ENCODE measurements around the gene SGTA.

Gene SGTA

GRCh38 chr19:2733930-2734588, 49.0 kb downstream of the SGTA start:
- DNase-seq: no peak
- H3K4me1 ChIP-seq (ENCODE audit: control extremely low read depth in 1 of 4, control insufficient read depth in 4 of 4, insufficient read depth in 4 of 4, low read length in 3 of 4): peaks cover 2 to 28% (median 16%) of the 10 kb centered on the region in 4 experiments
- ChIA-PET POLR2A (no interaction called here), CTCF (interaction anchor here (1.0 kb wide), 1 partner anchor 88 kb away, joined by 3 read pairs; no protein-coding TSS in a partner anchor)
- WGBS (ENCODE audit: insufficient coverage): 97% methylated on average over 29 of the region's 35 CpGs
- H3K36me3 ChIP-seq (ENCODE audit: control insufficient read depth in 4 of 4, insufficient read depth in 4 of 4, low read length in 3 of 4): peaks cover 9 to 65% (median 53%) of the 10 kb centered on the region in 4 experiments
- no peaks in the 10 kb centered on the region for H3K27me3 ChIP-seq (replicated peaks in 2 of 5; ENCODE audit: control insufficient read depth in 4 of 5, insufficient read depth in 5 of 5, low read length in 4 of 5)
- H3K27ac ChIP-seq (ENCODE audit: insufficient read depth in 1 of 2, low read depth in 1 of 2, low read length in 2 of 2, poor library complexity in 1 of 2, severe bottlenecking in 2 of 2): no peak overlapping the region
- H3K9me3 ChIP-seq (ENCODE audit: control extremely low read depth in 1 of 5, control insufficient read depth in 4 of 5, insufficient read depth in 2 of 5, low read depth in 1 of 5, low read length in 4 of 5): peaks cover 0 to 6% (median 4%) of the 10 kb centered on the region in 5 experiments
- H3K4me3 ChIP-seq (ENCODE audit: control insufficient read depth in 1 of 7, extremely low read depth in 1 of 7, insufficient read depth in 4 of 7, low read depth in 2 of 7, low read length in 6 of 7): no peak overlapping the region

- DNase-seq: no peak
- H3K27me3 ChIP-seq (replicated peaks in 2 of 5; ENCODE audit: control insufficient read depth in 4 of 5, insufficient read depth in 5 of 5, low read length in 4 of 5): no peaks in the 10 kb centered on the region
- ChIA-PET CTCF (no interaction called here), POLR2A (no interaction called here)
- H3K4me3 ChIP-seq (ENCODE audit: control insufficient read depth in 1 of 7, extremely low read depth in 1 of 7, insufficient read depth in 4 of 7, low read depth in 2 of 7, low read length in 6 of 7): no peak overlapping the region
- H3K9me3 ChIP-seq (ENCODE audit: control extremely low read depth in 1 of 5, control insufficient read depth in 4 of 5, insufficient read depth in 2 of 5, low read depth in 1 of 5, low read length in 4 of 5): peaks cover 0 to 6% (median 4%) of the 10 kb centered on the region in 5 experiments
- H3K4me1 ChIP-seq (ENCODE audit: control extremely low read depth in 1 of 4, control insufficient read depth in 4 of 4, insufficient read depth in 4 of 4, low read length in 3 of 4): peaks cover 0 to 27% (median 8%) of the 10 kb centered on the region in 4 experiments
- 94% methylated on average over 33 of the region's 38 CpGs for WGBS (ENCODE audit: insufficient coverage)
- H3K36me3 ChIP-seq (ENCODE audit: control insufficient read depth in 4 of 4, insufficient read depth in 4 of 4, low read length in 3 of 4): peaks cover 10 to 65% (median 53%) of the 10 kb centered on the region in 4 experiments
- no peak overlapping the region for H3K27ac ChIP-seq (ENCODE audit: insufficient read depth in 1 of 2, low read depth in 1 of 2, low read length in 2 of 2, poor library complexity in 1 of 2, severe bottlenecking in 2 of 2)
Measured at GRCh38 chr19:2732883-2733282, 50.2 kb downstream of the SGTA start.

GRCh38 chr19:2732157-2732725, 50.8 kb downstream of the SGTA start:
- Histone ChIP-seq H3K27me3 (replicated peaks in 2 of 5; ENCODE audit: control insufficient read depth in 4 of 5, insufficient read depth in 5 of 5, low read length in 4 of 5) (no peaks in the 10 kb centered on the region), H3K9me3 (ENCODE audit: control extremely low read depth in 1 of 5, control insufficient read depth in 4 of 5, insufficient read depth in 2 of 5, low read depth in 1 of 5, low read length in 4 of 5) (peaks cover 0 to 6% (median 4%) of the 10 kb centered on the region in 5 experiments), H3K4me1 (ENCODE audit: control extremely low read depth in 1 of 4, control insufficient read depth in 4 of 4, insufficient read depth in 4 of 4, low read length in 3 of 4) (peaks cover 0 to 24% (median 6%) of the 10 kb centered on the region in 4 experiments), H3K36me3 (ENCODE audit: control insufficient read depth in 4 of 4, insufficient read depth in 4 of 4, low read length in 3 of 4) (peaks cover 10 to 65% (median 52%) of the 10 kb centered on the region in 4 experiments), H3K4me3 (ENCODE audit: control insufficient read depth in 1 of 7, extremely low read depth in 1 of 7, insufficient read depth in 4 of 7, low read depth in 2 of 7, low read length in 6 of 7) (no peak overlapping the region), H3K27ac (ENCODE audit: insufficient read depth in 1 of 2, low read depth in 1 of 2, low read length in 2 of 2, poor library complexity in 1 of 2, severe bottlenecking in 2 of 2) (no peak overlapping the region)
- POLR2A ChIA-PET: no interaction called here
- CTCF ChIA-PET: interaction anchor here (0.9 kb wide), 1 partner anchor 140 kb away, joined by 3 read pairs; no protein-coding TSS in a partner anchor
- DNase-seq: no peak
- 96% methylated on average over 21 of the region's 33 CpGs for WGBS (ENCODE audit: insufficient coverage)

GRCh38 chr19:2731181-2731995, 51.7 kb downstream of the SGTA start:
- ChIA-PET CTCF (interaction anchor here (0.7 to 0.9 kb wide), 2 partner anchors 8 to 141 kb away, joined by 3 read pairs; no protein-coding TSS in a partner anchor), POLR2A (no interaction called here)
- Histone ChIP-seq H3K9me3 (ENCODE audit: control extremely low read depth in 1 of 5, control insufficient read depth in 4 of 5, insufficient read depth in 2 of 5, low read depth in 1 of 5, low read length in 4 of 5) (peaks cover 0 to 2% (median 1%) of the 10 kb centered on the region in 5 experiments), H3K4me1 (ENCODE audit: control extremely low read depth in 1 of 4, control insufficient read depth in 4 of 4, insufficient read depth in 4 of 4, low read length in 3 of 4) (peaks cover 0 to 23% (median 12%) of the 10 kb centered on the region in 4 experiments), H3K27me3 (replicated peaks in 2 of 5; ENCODE audit: control insufficient read depth in 4 of 5, insufficient read depth in 5 of 5, low read length in 4 of 5) (no peaks in the 10 kb centered on the region), H3K4me3 (ENCODE audit: control insufficient read depth in 1 of 7, extremely low read depth in 1 of 7, insufficient read depth in 4 of 7, low read depth in 2 of 7, low read length in 6 of 7) (no peak overlapping the region), H3K36me3 (ENCODE audit: control insufficient read depth in 4 of 4, insufficient read depth in 4 of 4, low read length in 3 of 4) (peaks cover 7 to 56% (median 44%) of the 10 kb centered on the region in 4 experiments), H3K27ac (ENCODE audit: insufficient read depth in 1 of 2, low read depth in 1 of 2, low read length in 2 of 2, poor library complexity in 1 of 2, severe bottlenecking in 2 of 2) (no peak overlapping the region)
- no peak for DNase-seq
- 94% methylated on average over 36 of the region's 41 CpGs for WGBS (ENCODE audit: insufficient coverage)

- ChIA-PET CTCF (no interaction called here), POLR2A (interaction anchor here (0.6 kb wide), 1 partner anchor 789 kb away, joined by 3 read pairs; no protein-coding TSS in a partner anchor)
- no peak overlapping the region for H3K4me3 ChIP-seq (ENCODE audit: control insufficient read depth in 1 of 7, extremely low read depth in 1 of 7, insufficient read depth in 4 of 7, low read depth in 2 of 7, low read length in 6 of 7)
- no peaks in the 10 kb centered on the region for H3K9me3 ChIP-seq (ENCODE audit: control extremely low read depth in 1 of 5, control insufficient read depth in 4 of 5, insufficient read depth in 2 of 5, low read depth in 1 of 5, low read length in 4 of 5)
- DNase-seq: no peak
- 98% methylated on average over 13 of the region's 26 CpGs for WGBS (ENCODE audit: insufficient coverage)
- no peak overlapping the region for H3K27ac ChIP-seq (ENCODE audit: insufficient read depth in 1 of 2, low read depth in 1 of 2, low read length in 2 of 2, poor library complexity in 1 of 2, severe bottlenecking in 2 of 2)
- H3K27me3 ChIP-seq (replicated peaks in 2 of 5; ENCODE audit: control insufficient read depth in 4 of 5, insufficient read depth in 5 of 5, low read length in 4 of 5): no peaks in the 10 kb centered on the region
- H3K36me3 ChIP-seq (ENCODE audit: control insufficient read depth in 4 of 4, insufficient read depth in 4 of 4, low read length in 3 of 4): peaks cover 2 to 44% (median 32%) of the 10 kb centered on the region in 4 experiments
- peaks cover 0 to 18% (median 13%) of the 10 kb centered on the region in 4 experiments for H3K4me1 ChIP-seq (ENCODE audit: control extremely low read depth in 1 of 4, control insufficient read depth in 4 of 4, insufficient read depth in 4 of 4, low read length in 3 of 4)
Measured at GRCh38 chr19:2729943-2730818, 52.9 kb downstream of the SGTA start.

- Histone ChIP-seq H3K4me3 (ENCODE audit: control insufficient read depth in 1 of 7, extremely low read depth in 1 of 7, insufficient read depth in 4 of 7, low read depth in 2 of 7, low read length in 6 of 7) (no peak overlapping the region), H3K9me3 (ENCODE audit: control extremely low read depth in 1 of 5, control insufficient read depth in 4 of 5, insufficient read depth in 2 of 5, low read depth in 1 of 5, low read length in 4 of 5) (no peaks in the 10 kb centered on the region), H3K36me3 (ENCODE audit: control insufficient read depth in 4 of 4, insufficient read depth in 4 of 4, low read length in 3 of 4) (peaks cover 2 to 31% (median 19%) of the 10 kb centered on the region in 4 experiments), H3K4me1 (ENCODE audit: control extremely low read depth in 1 of 4, control insufficient read depth in 4 of 4, insufficient read depth in 4 of 4, low read length in 3 of 4) (peaks cover 0 to 18% (median 12%) of the 10 kb centered on the region in 4 experiments), H3K27me3 (replicated peaks in 2 of 5; ENCODE audit: control insufficient read depth in 4 of 5, insufficient read depth in 5 of 5, low read length in 4 of 5) (no peaks in the 10 kb centered on the region), H3K27ac (ENCODE audit: insufficient read depth in 1 of 2, low read depth in 1 of 2, low read length in 2 of 2, poor library complexity in 1 of 2, severe bottlenecking in 2 of 2) (no peak overlapping the region)
- peak in 1 of 3 donors; percentile 35 for DNase-seq
- ChIA-PET POLR2A (no interaction called here), CTCF (interaction anchor here (1.0 kb wide), 1 partner anchor 14 kb away, joined by 3 read pairs; no protein-coding TSS in a partner anchor)
- 96% methylated on average over 22 of the region's 23 CpGs for WGBS (ENCODE audit: insufficient coverage)
Measured at GRCh38 chr19:2728783-2729387, 54.2 kb downstream of the SGTA start.

All from common myeloid progenitor, CD34-positive (primary cell).